GM04504 (cell line): ENCODE data around the gene IFITM5.

Experiments
- DNase-seq: peaks from one replicate; pipeline ENCODE4 v3.0.0-alpha.2; 2012; ENCODE audit warnings: low read depth

Gene IFITM5

GRCh38 chr11:283405-284104, 15.8 kb downstream of the IFITM5 start:
- no peak for DNase-seq

- DNase-seq: no peak
Measured at GRCh38 chr11:282630-283360, 16.5 kb downstream of the IFITM5 start.

DNA sequence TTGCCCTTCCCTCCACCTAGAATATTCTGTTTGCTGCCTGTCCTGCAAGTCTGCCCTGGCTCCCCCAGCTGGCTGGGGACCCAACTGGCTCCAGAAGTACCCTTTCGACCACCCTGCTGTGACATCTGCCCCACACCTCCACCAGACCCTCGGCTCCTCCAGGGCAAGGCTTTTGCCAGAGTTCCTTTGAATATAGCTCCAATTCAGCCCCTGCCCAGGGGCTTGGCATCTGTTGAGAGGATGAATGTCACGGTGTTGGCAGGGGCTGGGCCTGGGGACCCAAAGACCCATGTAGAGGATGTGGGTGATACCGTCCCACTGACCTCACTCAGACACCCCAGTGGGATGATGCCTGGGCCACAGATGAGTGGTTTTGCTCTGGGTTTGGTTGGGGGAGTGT, 17.2 kb downstream of the IFITM5 start:
- no peak for DNase-seq

DNA sequence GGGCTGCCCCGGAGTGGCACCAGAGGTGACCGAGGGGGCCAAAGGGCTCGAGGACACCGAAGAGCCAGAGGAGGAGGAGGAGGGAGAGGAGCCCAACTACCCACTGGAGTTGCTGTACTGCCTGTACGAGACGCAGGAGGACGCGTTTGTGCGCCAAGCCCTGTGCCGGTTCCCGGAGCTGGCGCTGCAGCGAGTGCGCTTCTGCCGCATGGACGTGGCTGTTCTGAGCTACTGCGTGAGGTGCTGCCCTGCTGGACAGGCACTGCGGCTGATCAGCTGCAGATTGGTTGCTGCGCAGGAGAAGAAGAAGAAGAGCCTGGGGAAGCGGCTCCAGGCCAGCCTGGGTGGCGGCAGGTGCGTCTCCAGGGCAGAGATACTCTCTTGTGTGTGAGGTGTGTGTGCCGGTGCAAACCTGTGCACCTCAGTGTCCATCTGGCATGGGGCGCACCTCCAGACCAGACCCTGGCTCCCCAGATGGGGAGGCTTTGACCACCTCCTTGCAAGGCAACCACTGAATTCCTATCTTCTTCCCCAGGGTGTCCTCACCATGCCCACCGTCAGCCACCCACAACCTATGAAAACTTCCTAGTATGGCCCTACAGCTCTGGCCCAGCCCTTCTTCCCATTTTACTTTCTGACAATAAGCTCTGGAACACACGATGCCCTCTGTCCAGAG, 17.7 kb downstream of the IFITM5 start:
- no peak for DNase-seq

DNA sequence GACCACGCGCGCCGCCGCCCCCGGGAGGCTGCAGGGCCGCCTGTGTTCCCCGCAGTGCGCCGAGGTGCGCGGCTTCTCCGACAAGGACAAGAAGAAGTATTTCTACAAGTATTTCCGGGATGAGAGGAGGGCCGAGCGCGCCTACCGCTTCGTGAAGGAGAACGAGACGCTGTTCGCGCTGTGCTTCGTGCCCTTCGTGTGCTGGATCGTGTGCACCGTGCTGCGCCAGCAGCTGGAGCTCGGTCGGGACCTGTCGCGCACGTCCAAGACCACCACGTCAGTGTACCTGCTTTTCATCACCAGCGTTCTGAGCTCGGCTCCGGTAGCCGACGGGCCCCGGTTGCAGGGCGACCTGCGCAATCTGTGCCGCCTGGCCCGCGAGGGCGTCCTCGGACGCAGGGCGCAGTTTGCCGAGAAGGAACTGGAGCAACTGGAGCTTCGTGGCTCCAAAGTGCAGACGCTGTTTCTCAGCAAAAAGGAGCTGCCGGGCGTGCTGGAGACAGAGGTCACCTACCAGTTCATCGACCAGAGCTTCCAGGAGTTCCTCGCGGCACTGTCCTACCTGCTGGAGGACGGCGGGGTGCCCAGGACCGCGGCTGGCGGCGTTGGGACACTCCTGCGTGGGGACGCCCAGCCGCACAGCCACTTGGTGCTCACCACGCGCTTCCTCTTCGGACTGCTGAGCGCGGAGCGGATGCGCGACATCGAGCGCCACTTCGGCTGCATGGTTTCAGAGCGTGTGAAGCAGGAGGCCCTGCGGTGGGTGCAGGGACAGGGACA, 18.4 kb downstream of the IFITM5 start:
- DNase-seq: no peak

GRCh38 chr11:279966-280705, 19.2 kb downstream of the IFITM5 start:
- no peak for DNase-seq

GRCh38 chr11:279040-279965, 20.0 kb downstream of the IFITM5 start:
- no peak for DNase-seq

DNA sequence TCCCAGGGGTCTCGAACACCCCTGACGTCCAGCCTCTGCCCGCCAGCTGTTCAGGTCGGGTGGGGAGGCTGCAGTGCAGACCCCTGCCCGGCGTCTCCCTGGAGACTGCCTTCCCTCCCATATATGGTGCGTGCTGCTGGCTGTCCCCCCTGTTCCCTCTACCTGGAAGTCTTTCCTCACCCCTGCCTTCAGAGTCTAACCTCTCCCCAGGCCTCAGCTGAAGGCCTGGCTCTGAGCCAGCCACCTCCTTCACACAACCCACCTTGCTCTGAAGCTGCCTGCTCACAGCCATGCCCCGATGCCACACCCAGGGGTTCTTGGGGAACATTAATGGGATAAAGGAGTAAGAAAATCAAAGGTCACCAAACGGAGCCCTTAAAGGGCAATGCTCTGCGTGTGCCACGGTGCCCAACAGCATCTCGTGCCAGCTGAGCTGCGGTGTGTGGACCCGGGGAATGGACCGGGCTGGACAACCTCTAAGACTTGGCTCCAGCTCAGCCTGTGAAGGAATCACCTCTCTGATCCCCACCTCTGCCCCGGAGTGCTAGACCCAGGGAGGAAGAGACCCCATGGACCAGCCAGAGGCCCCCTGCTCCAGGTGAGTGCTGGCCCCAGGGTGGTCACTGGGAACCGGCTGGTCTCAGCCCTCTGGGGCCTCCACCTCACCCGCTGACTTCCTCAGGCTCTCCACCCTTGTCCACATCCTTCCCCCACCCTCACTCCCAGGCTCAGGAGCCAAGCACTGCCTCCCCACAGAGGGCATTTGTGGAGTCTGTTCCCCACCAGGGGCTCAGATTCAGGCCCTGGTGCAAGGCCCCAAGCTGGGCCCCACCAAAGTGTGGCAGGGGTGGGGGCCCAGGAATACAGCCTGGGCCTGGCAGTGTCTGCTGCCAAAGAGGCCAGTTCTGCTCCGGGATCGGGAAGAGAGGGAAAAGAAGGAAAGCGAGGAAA, 21.1 kb downstream of the IFITM5 start, which contains the start of gene NLRP6:
TSS of gene NLRP6 (plus strand) at position 407 of the 951 bp plus-strand sequence. CDS start at position 570, 163 bp downstream.
- DNase-seq: no peak

DNA sequence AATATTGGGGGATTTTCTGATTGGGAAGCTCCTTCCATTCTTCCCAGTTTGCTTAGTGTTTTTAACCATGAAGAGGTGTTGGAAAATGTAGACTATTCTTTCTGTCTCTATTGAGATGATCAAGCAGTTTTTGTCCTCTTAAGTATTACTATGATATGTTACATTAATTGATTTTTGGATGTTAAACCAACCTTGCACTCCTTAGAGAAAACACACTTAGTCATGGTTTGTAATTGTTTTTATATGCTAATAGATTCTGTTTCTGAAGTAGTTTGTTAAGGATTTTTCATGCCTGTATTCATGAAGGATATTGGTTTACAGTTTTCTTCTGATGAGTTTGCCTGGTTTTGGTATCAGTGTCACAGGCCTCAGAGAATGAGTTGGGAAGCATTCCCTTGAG, 23.1 kb downstream of the IFITM5 start:
- DNase-seq: no peak

GRCh38 chr11:272931-273198, 26.5 kb downstream of the IFITM5 start:
- DNase-seq: no peak

GRCh38 chr11:272195-272930, 27.0 kb downstream of the IFITM5 start:
- no peak for DNase-seq

DNA sequence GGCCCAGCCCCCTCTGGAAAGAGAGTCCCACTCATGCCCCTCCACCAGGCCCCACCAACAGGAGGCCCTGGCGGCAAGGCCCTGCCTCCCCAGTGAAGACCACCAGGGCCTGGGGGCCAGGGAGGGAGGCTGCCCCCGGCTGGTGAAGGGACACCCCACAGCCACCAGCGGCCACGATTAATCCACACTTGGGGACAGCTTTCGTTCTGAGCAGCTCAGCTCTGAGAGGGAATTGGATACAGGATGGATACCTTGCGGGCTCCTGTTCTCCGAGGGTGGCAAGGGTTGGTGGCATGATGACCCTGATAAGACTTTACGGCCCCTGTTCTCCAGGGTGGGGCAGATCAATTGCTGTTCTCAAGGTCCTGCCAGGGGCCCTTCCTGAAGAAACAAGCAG, 28.0 kb downstream of the IFITM5 start:
- DNase-seq: no peak

DNA sequence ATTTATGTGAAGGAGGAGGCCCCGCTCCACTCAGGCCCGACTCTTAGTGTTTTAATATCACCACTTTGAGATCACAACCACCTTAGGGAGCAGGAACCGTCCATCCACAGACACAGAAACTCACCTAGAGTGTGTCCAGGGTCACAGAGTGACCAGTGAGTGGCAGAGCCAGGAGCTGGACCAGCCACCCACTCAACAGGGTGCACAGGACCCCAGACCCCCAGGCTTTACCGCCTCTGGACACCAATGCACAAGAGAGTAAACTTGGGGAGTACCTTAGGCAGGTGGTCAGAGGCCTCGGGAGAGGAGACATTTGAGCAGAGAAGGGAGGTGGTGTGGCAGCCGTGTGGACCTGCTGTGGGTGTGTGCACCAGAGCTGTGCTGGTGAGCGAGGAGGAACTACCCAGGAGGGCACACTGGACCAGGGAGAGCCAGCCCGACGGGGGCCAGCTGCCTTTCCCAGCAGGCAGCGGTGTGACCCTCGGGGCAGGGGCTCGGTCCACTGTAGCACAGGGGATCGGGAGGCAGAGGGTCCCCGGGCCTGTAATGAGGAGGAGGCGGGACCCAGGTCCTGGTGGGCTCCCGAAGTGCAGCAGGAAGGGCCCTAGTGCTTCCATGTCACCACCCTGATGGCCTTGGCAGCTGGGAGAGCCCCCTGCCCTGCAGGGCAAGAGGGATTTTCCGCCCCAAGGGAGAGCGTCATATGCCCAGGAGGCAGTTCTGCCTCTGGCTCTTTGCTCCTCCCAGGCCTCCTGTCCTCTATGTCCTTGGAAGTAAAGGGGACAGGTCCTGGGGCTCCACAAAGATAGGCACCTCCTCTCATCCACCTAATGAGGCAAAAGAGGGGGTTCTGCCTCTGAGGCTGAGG, 28.6 kb downstream of the IFITM5 start:
- DNase-seq: no peak

DNA sequence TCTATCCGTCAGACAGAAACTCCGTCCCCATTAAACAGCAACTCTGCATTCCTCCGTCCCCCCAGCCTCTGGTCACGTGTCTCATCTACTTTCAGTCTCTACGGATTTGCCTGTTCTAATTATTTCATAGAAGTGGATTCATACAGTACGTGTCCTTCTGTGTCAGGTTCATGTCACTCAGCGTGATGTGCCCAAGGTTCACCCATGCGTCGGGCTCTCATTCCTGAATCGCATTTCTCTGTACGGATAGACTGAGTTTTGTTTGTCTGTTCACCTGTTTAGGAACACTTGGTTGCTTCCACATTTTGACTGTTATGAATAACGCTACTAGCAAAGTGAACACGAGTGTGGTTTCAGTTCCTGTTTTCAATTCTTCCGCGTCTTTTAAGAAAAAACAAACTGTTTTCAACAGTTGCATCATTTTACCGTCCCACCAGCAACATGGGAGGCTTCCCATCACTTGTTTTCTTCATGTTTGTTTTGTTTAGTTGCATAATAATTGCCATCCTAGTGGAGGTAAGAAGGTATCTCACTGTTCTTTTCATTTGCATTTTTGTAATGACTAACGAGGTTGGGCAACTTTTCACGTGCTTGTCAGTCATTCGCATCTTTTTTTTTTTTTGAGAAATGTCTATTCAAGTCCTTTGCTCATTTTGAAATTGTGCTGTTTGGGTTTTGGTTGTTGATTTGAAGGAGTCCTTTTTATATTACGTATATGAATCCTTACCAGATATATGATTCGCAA, 30.0 kb downstream of the IFITM5 start:
- DNase-seq: no peak

GRCh38 chr11:268716-269145, 30.6 kb downstream of the IFITM5 start:
- DNase-seq: peak; percentile 57

- no peak for DNase-seq
Measured at GRCh38 chr11:267491-267994, 31.8 kb downstream of the IFITM5 start.
